Measurements from ENCODE around the gene CRYL1.

Gene CRYL1

GRCh38 chr13:20497006-20497775 lies 28.5 kb downstream of the CRYL1 start:
- Histone ChIP-seq H3K9me3 (ENCODE audit: control insufficient read depth, insufficient read depth, low read depth, low read length) (no peaks in the 10 kb centered on the region), H3K36me3 (ENCODE audit: control insufficient read depth in 2 of 2, insufficient read depth in 1 of 2, low read length in 2 of 2) (no peaks in the 10 kb centered on the region), H3K4me3 (ENCODE audit: low read depth, low read length) (no peak overlapping the region), H3K27ac (ENCODE audit: extremely low read depth, low read depth, low read length) (no peak overlapping the region), H3K4me1 (ENCODE audit: control insufficient read depth, insufficient read depth, low read length) (no peaks in the 10 kb centered on the region)
- POLR2A ChIA-PET: no interaction called here
- no peak for TF ChIP-seq ZEB2 (tag by site-specific recombination; IDR thresholded peaks at IDR 0.05)
- no peak for TF ChIP-seq PRDM2 (tag by site-specific recombination; IDR thresholded peaks at IDR 0.05; ENCODE audit: borderline replicate concordance)
- TF ChIP-seq HOXD13 (CRISPR knock-in tag; IDR thresholded peaks at IDR 0.05; ENCODE audit: borderline replicate concordance): no peak
- no peak for TF ChIP-seq HIC1 (tag by site-specific recombination; IDR thresholded peaks at IDR 0.05)
- CTCF ChIA-PET: interaction anchor here (0.5 to 5.8 kb wide), 4 partner anchors 210 to 429 kb away, joined by 3 to 58 read pairs (median 4); no protein-coding TSS in a partner anchor

GRCh38 chr13:20495087-20496023 lies 30.3 kb downstream of the CRYL1 start:
- POLR2A ChIA-PET: no interaction called here

More at GRCh38 chr13:20495087-20496023, 30.3 kb downstream of the CRYL1 start:
- no peaks in the 10 kb centered on the region for H3K4me1 ChIP-seq (ENCODE audit: control insufficient read depth, insufficient read depth, low read length)
- TF ChIP-seq ZNF654 (tag by site-specific recombination; IDR thresholded peaks at IDR 0.05; ENCODE audit: low read depth): peak; percentile 82
- peak; percentile 63 for TF ChIP-seq HIC1 (tag by site-specific recombination; IDR thresholded peaks at IDR 0.05)
- no peak for TF ChIP-seq YY2 (tag by site-specific recombination; IDR thresholded peaks at IDR 0.05)
- TF ChIP-seq ZBTB20 (tag by site-specific recombination; IDR thresholded peaks at IDR 0.05): no peak
- TF ChIP-seq, protein P1, sequence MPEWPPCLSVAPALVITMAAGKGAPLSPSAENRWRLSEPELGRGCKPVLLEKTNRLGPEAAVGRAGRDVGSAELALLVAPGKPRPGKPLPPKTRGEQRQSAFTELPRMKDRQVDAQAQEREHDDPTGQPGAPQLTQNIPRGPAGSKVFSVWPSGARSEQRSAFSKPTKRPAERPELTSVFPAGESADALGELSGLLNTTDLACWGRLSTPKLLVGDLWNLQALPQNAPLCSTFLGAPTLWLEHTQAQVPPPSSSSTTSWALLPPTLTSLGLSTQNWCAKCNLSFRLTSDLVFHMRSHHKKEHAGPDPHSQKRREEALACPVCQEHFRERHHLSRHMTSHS (tag by site-specific recombination; IDR thresholded peaks at IDR 0.05): no peak
- no peak for TF ChIP-seq ZNF16 (tag by site-specific recombination; IDR thresholded peaks at IDR 0.05; ENCODE audit: low read depth)
- TF ChIP-seq CTCF (tag by site-specific recombination; IDR thresholded peaks at IDR 0.05): peak; percentile 43
- TF ChIP-seq ZNF623 (tag by site-specific recombination; IDR thresholded peaks at IDR 0.05): no peak
- TF ChIP-seq ZNF596 (tag by site-specific recombination; IDR thresholded peaks at IDR 0.05): no peak
- TF ChIP-seq ZNF549 (tag by site-specific recombination; IDR thresholded peaks at IDR 0.05): no peak
- no peak for TF ChIP-seq FEZF1 (tag by site-specific recombination; IDR thresholded peaks at IDR 0.05)
- no peak for TF ChIP-seq ZNF777 (tag by site-specific recombination; IDR thresholded peaks at IDR 0.05; ENCODE audit: borderline replicate concordance)
- H3K27ac ChIP-seq (ENCODE audit: extremely low read depth, low read depth, low read length): no peak overlapping the region
- H3K36me3 ChIP-seq (ENCODE audit: control insufficient read depth in 2 of 2, insufficient read depth in 1 of 2, low read length in 2 of 2): no peaks in the 10 kb centered on the region
- no peaks in the 10 kb centered on the region for H3K9me3 ChIP-seq (ENCODE audit: control insufficient read depth, insufficient read depth, low read depth, low read length)
- no peak overlapping the region for H3K4me3 ChIP-seq (ENCODE audit: low read depth, low read length)
- CTCF ChIA-PET: interaction anchor here (0.6 to 5.8 kb wide), 18 partner anchors 8 to 998 kb away, joined by 3 to 58 read pairs (median 4); no protein-coding TSS in a partner anchor
